H1 (cell line): ENCODE results near the gene SND1. TPM values are rescaled to one million over a fixed set of nuclear protein-coding genes. Genes with fewer than 3 reads are reported as not detected.
A peak's percentile ranks its signal among the peaks of the same experiment; 100 is the strongest.

Experiments
- CTCF ChIA-PET: fragments of 300-600 bp; sonication (Branson Sonifier 250); formaldehyde crosslinking; loops from one replicate; lab custom pipeline; 2021; ENCODE audit not compliant: partially characterized antibody; lab: Charles Lee
- POLR2A ChIA-PET: fragments of 300-600 bp; sonication (Branson Sonifier 250); formaldehyde crosslinking; loops from one replicate; lab custom pipeline; 2021; ENCODE audit warnings: inconsistent platforms; ENCODE audit not compliant: partially characterized antibody; lab: Charles Lee
- DNase-seq, 2 experiments: peaks; one replicate each; pipeline versions ENCODE4 v3.0.0 to v3.0.0-alpha.2; 2010 to 2022; ENCODE audit warnings: low spot score in 2 of 2, low read depth in 1 of 2, mixed read lengths in 1 of 2
- FAIRE-seq: peaks from 2 replicates; lab custom pipeline; 2011; peaks lifted over from hg19 to GRCh38; lab: Jason Lieb, UNC
- H2AFZ ChIP-seq: 2 replicates; pipeline ENCODE4 v1.8.1; 2012; ENCODE audit warnings: low read length, inconsistent platforms
- H2AK5ac ChIP-seq: 2 replicates; pipeline ENCODE4 v1.6.1; 2013; ENCODE audit warnings: low read depth, low read length
- H2BK120ac ChIP-seq: replicated peaks from 2 replicates; pipeline ENCODE3; 2013; ENCODE audit warnings: low read depth, low read length, inconsistent platforms
- H2BK12ac ChIP-seq: 2 replicates; pipeline ENCODE4 v1.6.1; 2013; ENCODE audit warnings: low read depth, low read length
- H2BK15ac ChIP-seq: 2 replicates; pipeline ENCODE4 v1.6.1; 2013; ENCODE audit warnings: low read length
- H2BK20ac ChIP-seq: 2 replicates; pipeline ENCODE4 v1.6.1; 2013; ENCODE audit warnings: low read length
- H2BK5ac ChIP-seq: 2 replicates; pipeline ENCODE4 v1.6.1; 2013; ENCODE audit warnings: low read depth, low read length
- H3K14ac ChIP-seq: 2 replicates; pipeline ENCODE4 v1.6.1; 2013; ENCODE audit warnings: inconsistent platforms; ENCODE audit not compliant: insufficient read length
- H3K18ac ChIP-seq: 2 replicates; pipeline ENCODE4 v1.6.1; 2013; ENCODE audit warnings: low read length; ENCODE audit errors: extremely low read depth
- H3K23ac ChIP-seq: 2 replicates; pipeline ENCODE4 v1.6.1; 2013; ENCODE audit warnings: inconsistent platforms; ENCODE audit not compliant: insufficient read length
- H3K23me2 ChIP-seq: 2 replicates; pipeline ENCODE4 v1.6.1; 2013; ENCODE audit warnings: low read depth, low read length
- H3K27ac ChIP-seq: 2 replicates; pipeline ENCODE4 v1.6.1; 2011; ENCODE audit warnings: low read depth, low read length, inconsistent platforms
- H3K27me3 ChIP-seq, 4 experiments: replicated peaks in 1 of 4; 1 replicate in 1 of 4; 2 replicates in 3 of 4; pipeline versions ENCODE4 v1.6.1 to v1.8.1; 2011 to 2013; ENCODE audit warnings: low read length in 3 of 4, mild to moderate bottlenecking in 3 of 4, inconsistent platforms in 2 of 4, mixed read lengths in 2 of 4, moderate library complexity in 1 of 4; ENCODE audit not compliant: control insufficient read depth in 3 of 4, insufficient read depth in 3 of 4; ENCODE audit errors: extremely low read depth in 1 of 4
- H3K36me3 ChIP-seq, 4 experiments: 2 replicates each; pipeline versions ENCODE4 v1.6.1 to v1.8.1; 2011 to 2013; ENCODE audit warnings: mild to moderate bottlenecking in 4 of 4, low read length in 3 of 4, moderate library complexity in 2 of 4, control low read depth in 1 of 4, inconsistent platforms in 1 of 4; ENCODE audit not compliant: insufficient read depth in 4 of 4, control insufficient read depth in 2 of 4
- H3K4ac ChIP-seq: replicated peaks from 2 replicates; pipeline ENCODE3; 2013; ENCODE audit warnings: low read length, low read depth, mixed read lengths, inconsistent platforms; ENCODE audit not compliant: insufficient read length
- H3K4me1 ChIP-seq, 4 experiments: replicated peaks in 1 of 4; 1 replicate in 1 of 4; 2 replicates in 3 of 4; pipeline versions ENCODE4 v1.6.1 to v1.8.1; 2011 to 2013; ENCODE audit warnings: low read length in 3 of 4, inconsistent platforms in 2 of 4, mixed read lengths in 1 of 4; ENCODE audit not compliant: insufficient read depth in 4 of 4, control insufficient read depth in 3 of 4
- H3K4me2 ChIP-seq, 2 experiments: 2 replicates each; pipeline versions ENCODE4 v1.6.1 to v1.8.1; 2011 to 2013; ENCODE audit warnings: low read depth in 2 of 2, low read length in 2 of 2, control low read depth in 1 of 2, inconsistent platforms in 1 of 2, mild to moderate bottlenecking in 1 of 2; ENCODE audit not compliant: insufficient read depth in 1 of 2
- H3K4me3 ChIP-seq, 4 experiments: fragments of 200-600, 300-600 bp in 1 of 4; sonication (generic), shearing (Covaris generic), sonication (Bioruptor Twin) in 1 of 4; 2 replicates each; pipeline versions ENCODE4 v1.5.1 to v1.8.1; 2011 to 2016; ENCODE audit warnings: low read length in 4 of 4, low read depth in 3 of 4, control low read depth in 2 of 4, inconsistent platforms in 2 of 4, mild to moderate bottlenecking in 2 of 4, mixed read lengths in 1 of 4, moderate library complexity in 1 of 4; ENCODE audit not compliant: insufficient read depth in 2 of 4; ENCODE audit errors: extremely low read depth in 1 of 4
- H3K56ac ChIP-seq: replicated peaks from 2 replicates; pipeline ENCODE3; 2013; ENCODE audit warnings: low read depth, mild to moderate bottlenecking, mixed read lengths, low read length, inconsistent platforms; ENCODE audit not compliant: insufficient read length
- H3K79me1 ChIP-seq: 2 replicates; pipeline ENCODE4 v1.6.1; 2013; ENCODE audit warnings: low read depth, low read length, control low read depth
- H3K79me2 ChIP-seq, 2 experiments: 2 replicates each; pipeline versions ENCODE4 v1.6.1 to v1.8.1; 2012 to 2013; ENCODE audit warnings: low read length in 2 of 2, mild to moderate bottlenecking in 2 of 2, inconsistent platforms in 1 of 2; ENCODE audit not compliant: insufficient read depth in 2 of 2, control insufficient read depth in 1 of 2
- H3K9ac ChIP-seq, 4 experiments: replicated peaks in 1 of 4; 1 replicate in 1 of 4; 2 replicates in 3 of 4; pipeline versions ENCODE4 v1.6.1 to v1.8.1; 2011 to 2013; ENCODE audit warnings: low read depth in 3 of 4, low read length in 3 of 4, control low read depth in 2 of 4, mild to moderate bottlenecking in 2 of 4, moderate library complexity in 2 of 4, inconsistent platforms in 1 of 4; ENCODE audit errors: extremely low read depth in 1 of 4
- H3K9me3 ChIP-seq, 2 experiments: 2 replicates each; pipeline versions ENCODE4 v1.6.1 to v1.8.1; 2012 to 2013; ENCODE audit warnings: mild to moderate bottlenecking in 2 of 2, moderate library complexity in 2 of 2, control low read depth in 1 of 2, inconsistent platforms in 1 of 2, low read depth in 1 of 2, low read length in 1 of 2, mixed read lengths in 1 of 2; ENCODE audit not compliant: insufficient read depth in 2 of 2
- H4K20me1 ChIP-seq, 2 experiments: replicated peaks in 1 of 2; 2 replicates each; pipeline versions ENCODE3 to v1.8.1; 2011 to 2013; ENCODE audit warnings: inconsistent platforms in 2 of 2, low read length in 2 of 2, mild to moderate bottlenecking in 1 of 2; ENCODE audit not compliant: insufficient read depth in 2 of 2, control insufficient read depth in 1 of 2
- H4K5ac ChIP-seq: 2 replicates; pipeline ENCODE4 v1.6.1; 2013; ENCODE audit warnings: low read length, low read depth, mixed read lengths, inconsistent platforms; ENCODE audit not compliant: insufficient read length
- H4K8ac ChIP-seq: 2 replicates; pipeline ENCODE4 v1.8.0; 2013; ENCODE audit warnings: mild to moderate bottlenecking, moderate library complexity, low read length, inconsistent platforms; ENCODE audit not compliant: insufficient read depth; ENCODE audit errors: extremely low read depth
- H4K91ac ChIP-seq: replicated peaks from 2 replicates; pipeline ENCODE3; 2013; ENCODE audit warnings: low read length, mixed read lengths, inconsistent platforms; ENCODE audit not compliant: insufficient read length
- EGR1 ChIP-seq: IDR thresholded peaks from 2 replicates; pipeline ENCODE4 v1.6.1; 2011; ENCODE audit warnings: low read depth, low read length, borderline replicate concordance
- MAFK ChIP-seq: IDR thresholded peaks from 2 replicates; pipeline ENCODE4 v1.6.1; 2012; ENCODE audit warnings: low read depth, mild to moderate bottlenecking, improper control_type of control experiment, low read length
- POLR2A ChIP-seq, 2 experiments: IDR thresholded peaks; 1 replicate in 1 of 2; 2 replicates in 1 of 2; pipeline ENCODE4 v1.6.1; 2011; ENCODE audit warnings: low read depth in 2 of 2, low read length in 2 of 2, mild to moderate bottlenecking in 2 of 2; ENCODE audit errors: control extremely low read depth in 1 of 2
- WGBS, 2 experiments: shearing (Covaris generic) in 1 of 2; methylation state at CpG; one replicate each; pipeline versions ENCODE4 v1.1.6 to v1.1.7; 2013 to 2015; ENCODE audit warnings: low lambda C conversion rate in 2 of 2, mixed read lengths in 2 of 2, inconsistent platforms in 1 of 2, low coverage in 1 of 2, missing lambda C conversion rate in 1 of 2; ENCODE audit not compliant: insufficient replicate concordance in 2 of 2, insufficient coverage in 1 of 2, insufficient read length in 1 of 2; ENCODE audit errors: extremely low coverage in 1 of 2, missing lambda C conversion rate in 1 of 2; 5-methylcytosine and 5-hydroxymethylcytosine counted together
- polyA plus RNA-seq, 7 experiments: library from polyadenylated mRNA; depleted of rRNA in 3 of 7; stranded (reverse) in 5 of 7; unstranded in 2 of 7; fragments of >200 nt in 5 of 7; fragments of 200-250 nt in 2 of 7; gene quantifications; 1 replicate in 5 of 7; 2 replicates in 1 of 7; 4 replicates in 1 of 7; pipeline versions ENCODE4 v1.2.1 to v1.2.3, GENCODE V29; 2011 to 2013; ENCODE audit warnings: missing spikeins in 2 of 7, mixed read lengths in 2 of 7
- total RNA-seq: library from RNA; stranded (reverse); fragmentation: NEBNext Ultra II Directional; extraction: Animal tissue kit (Norgen Biotek cat#: 25700); gene quantifications from 2 replicates; pipeline ENCODE4 v1.2.1, GENCODE V29; 2021

SND1 gene
- total and polyA plus RNA-seq, 2 of the 8 experiments (the other 6 are each of a cell fraction or from before 2014, with no cell fraction given): 122 to 290 TPM

DNA sequence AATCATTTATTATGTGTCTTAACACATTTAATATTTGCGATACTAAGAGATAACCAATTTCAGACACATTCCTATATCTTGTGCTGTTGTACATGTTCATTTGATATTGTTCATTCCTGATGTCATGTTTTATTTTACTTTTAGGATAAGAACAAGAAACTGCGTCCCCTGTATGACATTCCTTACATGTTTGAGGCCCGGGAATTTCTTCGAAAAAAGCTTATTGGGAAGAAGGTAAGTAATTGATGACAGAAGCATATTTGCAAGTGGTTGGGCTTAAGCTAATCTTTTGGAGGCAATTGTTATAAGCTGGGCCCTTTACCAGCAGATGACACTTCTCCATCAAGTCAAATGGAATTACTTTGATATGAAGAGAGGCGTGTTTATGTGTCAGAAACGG is 155.3 kb downstream of the SND1 start:
- Histone ChIP-seq H4K20me1 (peaks cover 3 to 5% of the 10 kb centered on the region in 2 experiments), H3K9ac (no peak overlapping the region), H2BK15ac (no peak overlapping the region), H2AFZ (no peak overlapping the region), H3K18ac (no peak overlapping the region), H4K91ac (no peak overlapping the region), H3K56ac (no peak overlapping the region), H3K4me1 (peaks cover 5 to 16% (median 15%) of the 10 kb centered on the region in 4 experiments; a peak in 6 of 7 replicates), H2BK20ac (no peak overlapping the region), H4K5ac (no peak overlapping the region), H2BK5ac (no peak overlapping the region), H3K4me2 (peak overlapping the region; percentile 25 to 48; a peak in 2 of 4 replicates), H2AK5ac (no peak overlapping the region), H4K8ac (no peak overlapping the region), H3K36me3 (peaks cover 0 to 4% (median 2%) of the 10 kb centered on the region in 4 experiments; a peak in 2 of 8 replicates), H3K23me2 (no peaks in the 10 kb centered on the region), H3K27ac (no peak overlapping the region), H3K23ac (no peak overlapping the region), H3K14ac (no peak overlapping the region), H2BK120ac (no peak overlapping the region), H3K4ac (no peak overlapping the region), H2BK12ac (no peak overlapping the region), H3K27me3 (no peaks in the 10 kb centered on the region), H3K4me3 (no peak overlapping the region), H3K9me3 (no peaks in the 10 kb centered on the region), H3K79me1 (peaks cover 5% of the 10 kb centered on the region; the same call in 1 of the 2 replicates), H3K79me2 (peaks cover 0 to 63% of the 10 kb centered on the region in 2 experiments; a peak in 3 of 4 replicates)
- WGBS, 2 experiments: 84% methylated on average over 6 of the region's 6 CpGs; no CpG with 5 or more reads in 1 of the 2 experiments
- FAIRE-seq: no peak
- TF ChIP-seq POLR2A (IDR thresholded peaks at IDR 0.05; ENCODE audit: control extremely low read depth in 1 of 2, low read depth in 2 of 2, low read length in 2 of 2) (no peak), EGR1 (no peak), MAFK (peak; percentile 37; the same call in 1 of the 2 replicates)
- CTCF ChIA-PET: interaction anchor here (0.6 to 2.6 kb wide), 8 partner anchors 8 to 410 kb away, joined by 3 to 10 read pairs (median 4); no protein-coding TSS in a partner anchor
- POLR2A ChIA-PET: interaction anchor here (1.6 kb wide), 1 partner anchor 26 kb away, joined by 4 read pairs; no protein-coding TSS in a partner anchor
- DNase-seq: no peak
